PFSK-1 (cell line): ENCODE data around the gene NPHS1.

ENCODE experiments used
- POLR2AphosphoS5 ChIP-seq: IDR thresholded peaks from 2 replicates; pipeline ENCODE4 v1.6.1; 2012; ENCODE audit warnings: low read depth, mild to moderate bottlenecking, control low read depth, low read length, moderate library complexity
- SIN3A ChIP-seq: IDR thresholded peaks from 2 replicates; pipeline ENCODE4 v1.6.1; 2012; ENCODE audit warnings: mild to moderate bottlenecking, low read length, moderate library complexity, borderline replicate concordance; ENCODE audit not compliant: insufficient read depth
- TAF1 ChIP-seq: IDR thresholded peaks from 2 replicates; pipeline ENCODE4 v1.6.1; 2012; ENCODE audit warnings: low read length, control low read depth, borderline replicate concordance; ENCODE audit not compliant: insufficient read depth
- TF ChIP-seq, protein P1 (sequence below), 2 experiments: IDR thresholded peaks; 2 replicates each; pipeline versions ENCODE4 v1.6.1 to v1.8.0; 2011 to 2012; ENCODE audit warnings: low read depth in 2 of 2, low read length in 2 of 2, control low read depth in 1 of 2, inconsistent platforms in 1 of 2, mild to moderate bottlenecking in 1 of 2, moderate library complexity in 1 of 2; ENCODE audit not compliant: insufficient read depth in 1 of 2

DNA sequence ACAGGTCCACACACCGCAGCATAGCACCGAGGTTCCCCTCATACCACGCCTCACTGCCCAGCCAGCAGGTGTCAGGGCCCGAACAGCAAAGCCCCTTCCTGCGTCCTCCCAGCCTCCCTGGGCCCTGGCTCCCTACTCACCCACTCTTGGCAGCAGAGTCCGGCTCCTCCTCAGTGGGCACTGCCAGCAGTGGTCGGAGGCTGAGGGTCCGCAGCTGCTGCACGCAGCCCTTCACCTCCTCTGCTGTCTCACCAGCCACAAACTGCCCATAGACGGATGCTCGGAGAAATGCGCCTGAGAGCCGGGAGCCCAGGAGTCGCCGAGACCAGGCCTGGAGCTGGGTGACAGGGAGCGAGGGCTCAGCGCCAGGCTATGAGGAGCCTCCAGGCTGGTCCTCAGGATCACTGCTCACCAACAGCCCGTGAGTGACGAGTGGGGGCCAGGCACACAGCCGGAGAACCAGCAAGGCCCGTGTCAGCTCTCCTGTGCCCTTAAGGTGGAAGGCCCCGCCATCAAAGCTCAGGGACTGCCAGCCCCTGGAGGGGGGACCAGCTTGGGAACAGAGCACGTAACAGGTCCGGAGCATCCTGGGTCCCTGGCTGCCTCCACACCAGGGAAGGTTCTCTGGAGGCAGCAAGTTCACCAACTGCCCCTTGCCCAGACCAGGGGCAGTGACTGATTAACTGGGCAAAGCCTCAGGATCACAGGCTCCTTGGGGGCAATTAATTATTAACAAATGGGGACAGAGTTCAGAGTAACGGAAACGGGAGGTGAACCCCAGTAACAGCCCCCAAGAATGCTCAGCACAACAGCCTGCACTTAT, 39.9 kb downstream of the NPHS1 start, which contains the start of gene PRODH2:
- TF ChIP-seq SIN3A: no peak
- no peak for TF ChIP-seq POLR2AphosphoS5
- TF ChIP-seq, protein P1, sequence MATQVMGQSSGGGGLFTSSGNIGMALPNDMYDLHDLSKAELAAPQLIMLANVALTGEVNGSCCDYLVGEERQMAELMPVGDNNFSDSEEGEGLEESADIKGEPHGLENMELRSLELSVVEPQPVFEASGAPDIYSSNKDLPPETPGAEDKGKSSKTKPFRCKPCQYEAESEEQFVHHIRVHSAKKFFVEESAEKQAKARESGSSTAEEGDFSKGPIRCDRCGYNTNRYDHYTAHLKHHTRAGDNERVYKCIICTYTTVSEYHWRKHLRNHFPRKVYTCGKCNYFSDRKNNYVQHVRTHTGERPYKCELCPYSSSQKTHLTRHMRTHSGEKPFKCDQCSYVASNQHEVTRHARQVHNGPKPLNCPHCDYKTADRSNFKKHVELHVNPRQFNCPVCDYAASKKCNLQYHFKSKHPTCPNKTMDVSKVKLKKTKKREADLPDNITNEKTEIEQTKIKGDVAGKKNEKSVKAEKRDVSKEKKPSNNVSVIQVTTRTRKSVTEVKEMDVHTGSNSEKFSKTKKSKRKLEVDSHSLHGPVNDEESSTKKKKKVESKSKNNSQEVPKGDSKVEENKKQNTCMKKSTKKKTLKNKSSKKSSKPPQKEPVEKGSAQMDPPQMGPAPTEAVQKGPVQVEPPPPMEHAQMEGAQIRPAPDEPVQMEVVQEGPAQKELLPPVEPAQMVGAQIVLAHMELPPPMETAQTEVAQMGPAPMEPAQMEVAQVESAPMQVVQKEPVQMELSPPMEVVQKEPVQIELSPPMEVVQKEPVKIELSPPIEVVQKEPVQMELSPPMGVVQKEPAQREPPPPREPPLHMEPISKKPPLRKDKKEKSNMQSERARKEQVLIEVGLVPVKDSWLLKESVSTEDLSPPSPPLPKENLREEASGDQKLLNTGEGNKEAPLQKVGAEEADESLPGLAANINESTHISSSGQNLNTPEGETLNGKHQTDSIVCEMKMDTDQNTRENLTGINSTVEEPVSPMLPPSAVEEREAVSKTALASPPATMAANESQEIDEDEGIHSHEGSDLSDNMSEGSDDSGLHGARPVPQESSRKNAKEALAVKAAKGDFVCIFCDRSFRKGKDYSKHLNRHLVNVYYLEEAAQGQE (IDR thresholded peaks at IDR 0.05; ENCODE audit: insufficient read depth in 1 of 2, low read depth in 2 of 2, low read length in 2 of 2): no peak
- no peak for TF ChIP-seq TAF1
